ENCODE measurements around the gene MPND. TPM values are rescaled to one million over a fixed set of nuclear protein-coding genes. Genes with fewer than 3 reads are reported as not detected.

MPND gene
- total RNA-seq, 1 experiment from 2014 or later, result 37.0 TPM

DNA sequence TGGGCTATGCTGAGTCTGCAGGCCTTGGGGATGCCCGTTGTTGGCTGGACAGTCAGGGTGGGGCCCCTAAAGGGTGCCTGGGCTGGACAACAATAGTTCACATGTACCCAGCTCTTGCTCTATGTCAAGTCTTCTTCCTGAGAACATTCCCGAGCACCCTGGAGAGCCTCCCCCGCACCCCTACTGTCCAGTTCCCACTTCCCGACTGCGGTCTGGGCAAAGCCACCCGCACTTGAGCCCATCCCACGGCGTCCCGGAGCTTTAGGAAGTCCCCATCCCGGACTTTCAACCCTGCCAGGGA, 1.1 kb upstream of the MPND start:
- Histone ChIP-seq H4K20me1 (ENCODE audit: control insufficient read depth, insufficient read depth, insufficient read length) (no peaks in the 10 kb centered on the region), H3K27ac (ENCODE audit: insufficient read length, low read depth, low read length) (no peak overlapping the region), H3K14ac (ENCODE audit: insufficient read depth, low read length) (peak overlapping the region; percentile 87; the same call in 1 of the 2 replicates), H3K23me2 (ENCODE audit: insufficient read length, low read depth, low read length, poor library complexity, severe bottlenecking) (peaks cover 18% of the 10 kb centered on the region), H3K23ac (ENCODE audit: insufficient read length, low read depth, low read length) (no peak overlapping the region), H3K4me2 (ENCODE audit: insufficient read depth, insufficient read length, low read length) (peak overlapping the region; percentile 37), H4K5ac (ENCODE audit: insufficient read length, low read depth, low read length) (no peak overlapping the region), H3K27me3 (ENCODE audit: insufficient read depth, low read length) (no peaks in the 10 kb centered on the region), H2BK120ac (ENCODE audit: low read depth, low read length, poor library complexity, severe bottlenecking) (no peak overlapping the region), H2BK5ac (ENCODE audit: insufficient read length, low read length) (no peak overlapping the region), H3K18ac (ENCODE audit: insufficient read length, low read depth, low read length) (peak overlapping the region; percentile 86), H4K91ac (ENCODE audit: insufficient read length, low read depth, low read length) (no peak overlapping the region), H2BK12ac (ENCODE audit: insufficient read length, low read depth, low read length) (no peak overlapping the region), H2AK5ac (ENCODE audit: insufficient read length, low read length) (no peak overlapping the region), H3K79me1 (ENCODE audit: insufficient read depth, low read depth, low read length, poor library complexity, severe bottlenecking) (no peaks in the 10 kb centered on the region), H2AFZ (ENCODE audit: low read length) (no peak overlapping the region), H3T11ph (ENCODE audit: low read length) (no peak overlapping the region), H4K8ac (replicated peaks; ENCODE audit: insufficient read length, low read depth, low read length) (no peak overlapping the region), H2BK20ac (ENCODE audit: low read depth, low read length, poor library complexity, severe bottlenecking) (no peak overlapping the region), H3K9me3 (ENCODE audit: control insufficient read depth, low read depth, low read length) (no peaks in the 10 kb centered on the region), H3K4me1 (ENCODE audit: insufficient read depth, low read length) (no peaks in the 10 kb centered on the region), H3K56ac (ENCODE audit: insufficient read length, low read depth, low read length) (no peak overlapping the region), H3K4ac (ENCODE audit: low read depth, low read length) (no peak overlapping the region; the same call in 1 of the 2 replicates), H3K9ac (ENCODE audit: extremely low read depth, insufficient read length, low read length) (peak overlapping the region; percentile 88), H2BK15ac (ENCODE audit: low read depth, low read length) (no peak overlapping the region), H3K79me2 (ENCODE audit: insufficient read depth, low read length) (no peaks in the 10 kb centered on the region)
- H3K36me3 Mint-ChIP-seq (ENCODE audit: insufficient read depth in 1 of 3, low read depth in 3 of 3), result peaks cover 11 to 18% (median 17%) of the 10 kb centered on the region in 3 experiments
- peak overlapping the region; percentile 83 to 98 (median 96); a peak in 6 of 7 replicates for H3K27ac Mint-ChIP-seq
- no CpG with 5 or more reads among the region's 10 CpGs for WGBS (ENCODE audit: extremely low coverage, insufficient read length, low lambda C conversion rate)
- TF ChIP-seq, protein P1, sequence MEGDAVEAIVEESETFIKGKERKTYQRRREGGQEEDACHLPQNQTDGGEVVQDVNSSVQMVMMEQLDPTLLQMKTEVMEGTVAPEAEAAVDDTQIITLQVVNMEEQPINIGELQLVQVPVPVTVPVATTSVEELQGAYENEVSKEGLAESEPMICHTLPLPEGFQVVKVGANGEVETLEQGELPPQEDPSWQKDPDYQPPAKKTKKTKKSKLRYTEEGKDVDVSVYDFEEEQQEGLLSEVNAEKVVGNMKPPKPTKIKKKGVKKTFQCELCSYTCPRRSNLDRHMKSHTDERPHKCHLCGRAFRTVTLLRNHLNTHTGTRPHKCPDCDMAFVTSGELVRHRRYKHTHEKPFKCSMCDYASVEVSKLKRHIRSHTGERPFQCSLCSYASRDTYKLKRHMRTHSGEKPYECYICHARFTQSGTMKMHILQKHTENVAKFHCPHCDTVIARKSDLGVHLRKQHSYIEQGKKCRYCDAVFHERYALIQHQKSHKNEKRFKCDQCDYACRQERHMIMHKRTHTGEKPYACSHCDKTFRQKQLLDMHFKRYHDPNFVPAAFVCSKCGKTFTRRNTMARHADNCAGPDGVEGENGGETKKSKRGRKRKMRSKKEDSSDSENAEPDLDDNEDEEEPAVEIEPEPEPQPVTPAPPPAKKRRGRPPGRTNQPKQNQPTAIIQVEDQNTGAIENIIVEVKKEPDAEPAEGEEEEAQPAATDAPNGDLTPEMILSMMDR (conservative IDR thresholded peaks at IDR 0.05), result no peak
- peaks cover 15 to 21% of the 10 kb centered on the region in 2 experiments for H3K4me1 Mint-ChIP-seq
- H3K9me3 Mint-ChIP-seq, result no peaks in the 10 kb centered on the region; a peak in 1 of 5 replicates
- H3K27me3 Mint-ChIP-seq (ENCODE audit: low read depth), result peaks cover 9% of the 10 kb centered on the region
- peak overlapping the region; percentile 85 to 92 for H3K4me3 Mint-ChIP-seq
- DNase-seq, result no peak

Data from H9 (cell line).